Measurements from ENCODE around the gene ISG15.

Gene ISG15

GRCh38 chr1:1019122-1019999 is 6.1 kb downstream of the ISG15 start:
- no CpG with 5 or more reads among the region's 91 CpGs for WGBS (ENCODE audit: extremely low coverage, insufficient coverage, low lambda C conversion rate)
- no peaks in the 10 kb centered on the region for H3K36me3 ChIP-seq (ENCODE audit: control insufficient read depth, insufficient read depth, low read length)
- H3K23ac ChIP-seq (ENCODE audit: low read length), result no peak overlapping the region
- peak overlapping the region; percentile 93 for H3K4ac ChIP-seq (ENCODE audit: low read depth, low read length)
- H3K79me2 ChIP-seq (ENCODE audit: control insufficient read depth, insufficient read depth, low read length), result no peaks in the 10 kb centered on the region
- H2BK15ac ChIP-seq (replicated peaks; ENCODE audit: low read depth), result no peak overlapping the region
- H4K5ac ChIP-seq (ENCODE audit: low read length), result no peak overlapping the region
- H3K4me2 ChIP-seq (ENCODE audit: low read length), result no peak overlapping the region
- no peaks in the 10 kb centered on the region for H3K27me3 ChIP-seq (ENCODE audit: insufficient read depth, low read length, poor library complexity)
- peak overlapping the region; percentile 48 for H3K9ac ChIP-seq (ENCODE audit: low read length)
- H2BK120ac ChIP-seq (ENCODE audit: low read depth, low read length), result no peak overlapping the region
- H2BK5ac ChIP-seq (ENCODE audit: low read length), result no peak overlapping the region
- H4K8ac ChIP-seq (ENCODE audit: low read depth, low read length), result peak overlapping the region; percentile 76
- peak overlapping the region; percentile 85 for H3K27ac ChIP-seq (ENCODE audit: low read depth, low read length)
- no peak overlapping the region for H3K4me3 ChIP-seq (ENCODE audit: low read length)
- H2AK5ac ChIP-seq (ENCODE audit: low read length), result no peak overlapping the region
- H3K18ac ChIP-seq (ENCODE audit: low read length), result peak overlapping the region; percentile 94
- peaks cover 1% of the 10 kb centered on the region for H3K4me1 ChIP-seq (ENCODE audit: control insufficient read depth, low read depth, low read length)
- H3K56ac ChIP-seq (ENCODE audit: low read length), result peak overlapping the region; percentile 82
- peaks cover 4% of the 10 kb centered on the region for H3K79me1 ChIP-seq (ENCODE audit: low read length)
- peak; percentile 86 for DNase-seq

- H3K23ac ChIP-seq (ENCODE audit: low read length), result peak within 1 kb of the TSS; percentile 66
- H2BK120ac ChIP-seq (ENCODE audit: low read depth, low read length), result no peak within 1 kb of the TSS
- H3K18ac ChIP-seq (ENCODE audit: low read length), result peak within 1 kb of the TSS; percentile 95
- no peak within 1 kb of the TSS for H4K5ac ChIP-seq (ENCODE audit: low read length)
- peaks cover 6% of the 10 kb centered on the region for H3K4me1 ChIP-seq (ENCODE audit: control insufficient read depth, low read depth, low read length)
- peak within 1 kb of the TSS; percentile 95 for H3K56ac ChIP-seq (ENCODE audit: low read length)
- no peaks in the 10 kb centered on the region for H3K27me3 ChIP-seq (ENCODE audit: insufficient read depth, low read length, poor library complexity)
- no peak within 1 kb of the TSS for H2AK5ac ChIP-seq (ENCODE audit: low read length)
- no peaks in the 10 kb centered on the region for H3K36me3 ChIP-seq (ENCODE audit: control insufficient read depth, insufficient read depth, low read length)
- H2BK5ac ChIP-seq (ENCODE audit: low read length), result peak within 1 kb of the TSS; percentile 63
- H3K79me2 ChIP-seq (ENCODE audit: control insufficient read depth, insufficient read depth, low read length), result no peaks in the 10 kb centered on the region
- H3K4me3 ChIP-seq (ENCODE audit: low read length), result peak within 1 kb of the TSS; percentile 69
- peak within 1 kb of the TSS; percentile 87 for H3K27ac ChIP-seq (ENCODE audit: low read depth, low read length)
- peak within 1 kb of the TSS; percentile 93 for H3K4ac ChIP-seq (ENCODE audit: low read depth, low read length)
- peak within 1 kb of the TSS; percentile 91 for H3K9ac ChIP-seq (ENCODE audit: low read length)
- peak within 1 kb of the TSS; percentile 76 for H4K8ac ChIP-seq (ENCODE audit: low read depth, low read length)
- DNase-seq, result no peak
- no CpG with 5 or more reads among the region's 58 CpGs for WGBS (ENCODE audit: extremely low coverage, insufficient coverage, low lambda C conversion rate)
- H2BK15ac ChIP-seq (replicated peaks; ENCODE audit: low read depth), result no peak within 1 kb of the TSS
- H3K79me1 ChIP-seq (ENCODE audit: low read length), result peaks cover 4% of the 10 kb centered on the region
- H3K4me2 ChIP-seq (ENCODE audit: low read length), result peak within 1 kb of the TSS; percentile 70
These were observed 6.7 kb downstream of the ISG15 start, which contains the start of gene AGRN for GRCh38 chr1:1020000-1020404. Gene AGRN (plus strand): TSS chr1:1020120. CDS start chr1:1020173, 53 bp downstream.

- peak overlapping the region; percentile 70 for H3K4me2 ChIP-seq (ENCODE audit: low read length)
- H3K56ac ChIP-seq (ENCODE audit: low read length), result peak overlapping the region; percentile 95
- H3K9ac ChIP-seq (ENCODE audit: low read length), result peak overlapping the region; percentile 91
- peak overlapping the region; percentile 69 for H3K4me3 ChIP-seq (ENCODE audit: low read length)
- no CpG with 5 or more reads among the region's 59 CpGs for WGBS (ENCODE audit: extremely low coverage, insufficient coverage, low lambda C conversion rate)
- no peak overlapping the region for H4K5ac ChIP-seq (ENCODE audit: low read length)
- no peak overlapping the region for H2AK5ac ChIP-seq (ENCODE audit: low read length)
- H2BK120ac ChIP-seq (ENCODE audit: low read depth, low read length), result no peak overlapping the region
- no peak overlapping the region for H2BK15ac ChIP-seq (replicated peaks; ENCODE audit: low read depth)
- no peak for DNase-seq
- no peak overlapping the region for H2BK5ac ChIP-seq (ENCODE audit: low read length)
- H3K4me1 ChIP-seq (ENCODE audit: control insufficient read depth, low read depth, low read length), result peaks cover 8% of the 10 kb centered on the region
- H3K79me2 ChIP-seq (ENCODE audit: control insufficient read depth, insufficient read depth, low read length), result no peaks in the 10 kb centered on the region
- no peaks in the 10 kb centered on the region for H3K36me3 ChIP-seq (ENCODE audit: control insufficient read depth, insufficient read depth, low read length)
- H3K18ac ChIP-seq (ENCODE audit: low read length), result peak overlapping the region; percentile 95
- H3K4ac ChIP-seq (ENCODE audit: low read depth, low read length), result peak overlapping the region; percentile 81
- H3K23ac ChIP-seq (ENCODE audit: low read length), result no peak overlapping the region
- H3K79me1 ChIP-seq (ENCODE audit: low read length), result peaks cover 4% of the 10 kb centered on the region
- H4K8ac ChIP-seq (ENCODE audit: low read depth, low read length), result no peak overlapping the region
- peak overlapping the region; percentile 87 for H3K27ac ChIP-seq (ENCODE audit: low read depth, low read length)
- H3K27me3 ChIP-seq (ENCODE audit: insufficient read depth, low read length, poor library complexity), result no peaks in the 10 kb centered on the region
These were observed 7.2 kb downstream of the ISG15 start for GRCh38 chr1:1020415-1021009.

- Histone ChIP-seq H3K4me3 (ENCODE audit: low read length) (peak overlapping the region; percentile 15), H3K9ac (ENCODE audit: low read length) (peak overlapping the region; percentile 68), H2BK5ac (ENCODE audit: low read length) (no peak overlapping the region), H3K27me3 (ENCODE audit: insufficient read depth, low read length, poor library complexity) (no peaks in the 10 kb centered on the region), H3K4ac (ENCODE audit: low read depth, low read length) (peak overlapping the region; percentile 81), H4K5ac (ENCODE audit: low read length) (no peak overlapping the region), H3K36me3 (ENCODE audit: control insufficient read depth, insufficient read depth, low read length) (no peaks in the 10 kb centered on the region), H3K18ac (ENCODE audit: low read length) (peak overlapping the region; percentile 95), H3K23ac (ENCODE audit: low read length) (no peak overlapping the region), H3K4me1 (ENCODE audit: control insufficient read depth, low read depth, low read length) (peaks cover 8% of the 10 kb centered on the region), H3K56ac (ENCODE audit: low read length) (peak overlapping the region; percentile 76), H4K8ac (ENCODE audit: low read depth, low read length) (no peak overlapping the region), H3K79me1 (ENCODE audit: low read length) (peaks cover 4% of the 10 kb centered on the region), H2BK120ac (ENCODE audit: low read depth, low read length) (no peak overlapping the region), H2BK15ac (replicated peaks; ENCODE audit: low read depth) (no peak overlapping the region), H2AK5ac (ENCODE audit: low read length) (no peak overlapping the region), H3K79me2 (ENCODE audit: control insufficient read depth, insufficient read depth, low read length) (no peaks in the 10 kb centered on the region), H3K4me2 (ENCODE audit: low read length) (peak overlapping the region; percentile 57), H3K27ac (ENCODE audit: low read depth, low read length) (peak overlapping the region; percentile 38)
- DNase-seq, result peak; percentile 51
- no CpG with 5 or more reads among the region's 33 CpGs for WGBS (ENCODE audit: extremely low coverage, insufficient coverage, low lambda C conversion rate)
These were observed 8.0 kb downstream of the ISG15 start for GRCh38 chr1:1021010-1021919.

- Histone ChIP-seq H3K27me3 (ENCODE audit: insufficient read depth, low read length, poor library complexity) (no peaks in the 10 kb centered on the region), H2BK15ac (replicated peaks; ENCODE audit: low read depth) (no peak overlapping the region), H3K23ac (ENCODE audit: low read length) (no peak overlapping the region), H3K56ac (ENCODE audit: low read length) (peak overlapping the region; percentile 49), H3K4me3 (ENCODE audit: low read length) (no peak overlapping the region), H2BK5ac (ENCODE audit: low read length) (no peak overlapping the region), H3K4me1 (ENCODE audit: control insufficient read depth, low read depth, low read length) (peaks cover 8% of the 10 kb centered on the region), H2BK120ac (ENCODE audit: low read depth, low read length) (no peak overlapping the region), H4K8ac (ENCODE audit: low read depth, low read length) (no peak overlapping the region), H3K79me1 (ENCODE audit: low read length) (peaks cover 4% of the 10 kb centered on the region), H3K4ac (ENCODE audit: low read depth, low read length) (no peak overlapping the region), H4K5ac (ENCODE audit: low read length) (no peak overlapping the region), H3K27ac (ENCODE audit: low read depth, low read length) (no peak overlapping the region), H3K9ac (ENCODE audit: low read length) (no peak overlapping the region), H3K4me2 (ENCODE audit: low read length) (no peak overlapping the region), H3K79me2 (ENCODE audit: control insufficient read depth, insufficient read depth, low read length) (no peaks in the 10 kb centered on the region), H2AK5ac (ENCODE audit: low read length) (no peak overlapping the region), H3K36me3 (ENCODE audit: control insufficient read depth, insufficient read depth, low read length) (no peaks in the 10 kb centered on the region), H3K18ac (ENCODE audit: low read length) (no peak overlapping the region)
- no peak for DNase-seq
- no CpG with 5 or more reads among the region's 10 CpGs for WGBS (ENCODE audit: extremely low coverage, insufficient coverage, low lambda C conversion rate)
These were observed 8.6 kb downstream of the ISG15 start for GRCh38 chr1:1021920-1022259.

Data from mesendoderm (in vitro differentiated cells).